Measurements from ENCODE around the gene SLC35F4.
"Not testable (repeated sequence)": the region's sequence is repeated elsewhere in the genome, so short reads cannot be mapped to it uniquely, and the experiment has no call there.

Gene SLC35F4

GRCh38 chr14:57712698-57713097 lies 153.2 kb downstream of the SLC35F4 start:
- DNase-seq: no peak

GRCh38 chr14:57712102-57712501 lies 153.8 kb downstream of the SLC35F4 start:
- no peak for DNase-seq

GRCh38 chr14:57709909-57710308 lies 156.0 kb downstream of the SLC35F4 start:
- no peak for DNase-seq

- not testable (repeated sequence) for DNase-seq
These were observed 156.8 kb downstream of the SLC35F4 start for GRCh38 chr14:57709086-57709485.

- DNase-seq: no peak
These were observed 158.7 kb downstream of the SLC35F4 start for GRCh38 chr14:57707219-57707618.

- no peak for DNase-seq
These were observed 161.1 kb downstream of the SLC35F4 start for GRCh38 chr14:57704763-57705162.

- no peak for DNase-seq
These were observed 165.9 kb downstream of the SLC35F4 start for GRCh38 chr14:57699947-57700346.

- DNase-seq: peak; percentile 47
These were observed 173.2 kb downstream of the SLC35F4 start for GRCh38 chr14:57692671-57693070.

GRCh38 chr14:57687416-57687815 lies 178.5 kb downstream of the SLC35F4 start:
- DNase-seq: no peak

GRCh38 chr14:57686304-57686703 lies 179.6 kb downstream of the SLC35F4 start:
- no peak for DNase-seq

GRCh38 chr14:57671021-57671420 lies 194.9 kb downstream of the SLC35F4 start:
- no peak for DNase-seq

- no peak for DNase-seq
These were observed 205.7 kb downstream of the SLC35F4 start for GRCh38 chr14:57660208-57660607.

GRCh38 chr14:57659052-57659451 lies 206.8 kb downstream of the SLC35F4 start:
- no peak for DNase-seq

- DNase-seq: no peak
These were observed 208.4 kb downstream of the SLC35F4 start for GRCh38 chr14:57657487-57657886.

GRCh38 chr14:57656853-57657252 lies 209.0 kb downstream of the SLC35F4 start:
- no peak for DNase-seq

- DNase-seq: no peak
These were observed 213.1 kb downstream of the SLC35F4 start for GRCh38 chr14:57652769-57653168.

- no peak for DNase-seq
These were observed 224.1 kb downstream of the SLC35F4 start for GRCh38 chr14:57641776-57642175.

GRCh38 chr14:57640036-57640435 lies 225.9 kb downstream of the SLC35F4 start:
- DNase-seq: no peak

GRCh38 chr14:57637901-57638300 lies 228.0 kb downstream of the SLC35F4 start:
- DNase-seq: no peak

GRCh38 chr14:57634335-57634734 lies 231.6 kb downstream of the SLC35F4 start:
- no peak for DNase-seq

- no peak for DNase-seq
These were observed 233.2 kb downstream of the SLC35F4 start for GRCh38 chr14:57632649-57633048.

- no peak for DNase-seq
These were observed 248.4 kb downstream of the SLC35F4 start for GRCh38 chr14:57617510-57617909.

GRCh38 chr14:57612946-57613345 lies 252.9 kb downstream of the SLC35F4 start:
- no peak for DNase-seq

- DNase-seq: no peak
These were observed 254.3 kb downstream of the SLC35F4 start for GRCh38 chr14:57611555-57612075.

GRCh38 chr14:57610631-57611030 lies 255.3 kb downstream of the SLC35F4 start:
- DNase-seq: no peak
